ENCODE data around the gene CPNE2.

The CPNE2 gene

DNA sequence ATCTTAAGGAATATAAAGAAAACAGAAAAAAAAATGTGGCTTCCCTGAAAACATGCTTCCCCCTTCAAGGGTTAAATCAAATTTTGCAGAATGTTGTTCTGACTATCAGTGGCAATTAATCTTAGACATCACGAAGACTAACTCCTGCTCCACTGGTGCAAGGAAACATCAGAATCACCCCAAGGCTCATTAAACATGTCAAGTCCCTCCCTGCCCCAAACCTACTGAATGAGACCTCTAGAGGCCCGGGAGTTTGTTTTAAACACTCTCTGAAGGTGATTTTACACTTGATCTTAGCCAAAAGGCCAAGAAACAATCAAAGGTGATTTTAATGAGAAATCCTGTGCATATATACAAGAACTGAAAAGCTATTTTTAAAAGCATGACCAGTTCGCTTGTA lies 75.2 kb downstream of the CPNE2 start:
- TF ChIP-seq, protein P1, sequence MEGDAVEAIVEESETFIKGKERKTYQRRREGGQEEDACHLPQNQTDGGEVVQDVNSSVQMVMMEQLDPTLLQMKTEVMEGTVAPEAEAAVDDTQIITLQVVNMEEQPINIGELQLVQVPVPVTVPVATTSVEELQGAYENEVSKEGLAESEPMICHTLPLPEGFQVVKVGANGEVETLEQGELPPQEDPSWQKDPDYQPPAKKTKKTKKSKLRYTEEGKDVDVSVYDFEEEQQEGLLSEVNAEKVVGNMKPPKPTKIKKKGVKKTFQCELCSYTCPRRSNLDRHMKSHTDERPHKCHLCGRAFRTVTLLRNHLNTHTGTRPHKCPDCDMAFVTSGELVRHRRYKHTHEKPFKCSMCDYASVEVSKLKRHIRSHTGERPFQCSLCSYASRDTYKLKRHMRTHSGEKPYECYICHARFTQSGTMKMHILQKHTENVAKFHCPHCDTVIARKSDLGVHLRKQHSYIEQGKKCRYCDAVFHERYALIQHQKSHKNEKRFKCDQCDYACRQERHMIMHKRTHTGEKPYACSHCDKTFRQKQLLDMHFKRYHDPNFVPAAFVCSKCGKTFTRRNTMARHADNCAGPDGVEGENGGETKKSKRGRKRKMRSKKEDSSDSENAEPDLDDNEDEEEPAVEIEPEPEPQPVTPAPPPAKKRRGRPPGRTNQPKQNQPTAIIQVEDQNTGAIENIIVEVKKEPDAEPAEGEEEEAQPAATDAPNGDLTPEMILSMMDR (IDR thresholded peaks at IDR 0.05; ENCODE audit: low read depth, low read length, missing control alignments) = no peak
- no peak overlapping the region for H3K4me3 ChIP-seq (ENCODE audit: low read depth, low read length)
- no peak for DNase-seq (ENCODE audit: low read depth)

DNA sequence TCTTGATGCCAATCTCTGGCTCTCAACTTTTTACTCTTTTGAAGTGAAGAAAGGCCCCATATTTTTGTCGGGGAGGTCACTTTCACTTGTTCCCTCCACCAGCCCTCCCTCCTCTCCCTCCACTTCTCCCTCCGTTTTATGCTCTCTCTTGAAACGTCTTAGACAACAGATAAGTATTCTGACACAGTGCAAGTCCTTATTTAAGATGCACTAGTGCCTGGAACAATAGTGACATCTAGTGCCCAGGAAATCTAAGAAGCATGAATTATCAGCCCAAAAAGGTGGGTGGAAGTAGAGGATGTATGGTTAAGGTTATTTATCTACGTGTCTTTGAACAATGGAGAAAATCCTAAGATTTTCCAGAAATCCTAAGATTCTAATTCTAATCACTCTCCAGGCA lies 75.6 kb downstream of the CPNE2 start:
- H3K4me3 ChIP-seq (ENCODE audit: low read depth, low read length) = no peak overlapping the region
- peak; percentile 55 for DNase-seq (ENCODE audit: low read depth)
- TF ChIP-seq, protein P1 (IDR thresholded peaks at IDR 0.05; ENCODE audit: low read depth, low read length, missing control alignments) = peak; percentile 57

DNA sequence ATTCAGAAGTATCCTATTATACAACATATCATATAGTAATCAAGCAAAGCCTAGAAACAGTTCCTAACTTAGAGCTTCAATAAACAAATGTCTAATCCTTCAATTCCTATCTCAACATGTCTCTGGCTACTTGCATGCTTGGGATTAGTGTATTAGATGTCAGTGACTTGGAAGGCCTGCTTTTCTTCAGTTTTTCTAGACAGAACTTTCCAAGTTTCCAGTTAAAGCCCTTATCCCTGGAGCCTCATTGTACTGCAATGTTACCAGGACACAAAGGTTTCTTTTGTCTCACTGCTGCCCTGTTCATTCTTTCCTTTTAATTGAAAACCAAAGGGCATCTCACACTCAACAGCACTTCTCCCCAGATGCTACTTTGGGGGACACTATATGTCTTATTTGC lies 76.9 kb downstream of the CPNE2 start:
- TF ChIP-seq, protein P1 (IDR thresholded peaks at IDR 0.05; ENCODE audit: low read depth, low read length, missing control alignments) = no peak
- H3K4me3 ChIP-seq (ENCODE audit: low read depth, low read length) = no peak overlapping the region
- DNase-seq (ENCODE audit: low read depth) = no peak

DNA sequence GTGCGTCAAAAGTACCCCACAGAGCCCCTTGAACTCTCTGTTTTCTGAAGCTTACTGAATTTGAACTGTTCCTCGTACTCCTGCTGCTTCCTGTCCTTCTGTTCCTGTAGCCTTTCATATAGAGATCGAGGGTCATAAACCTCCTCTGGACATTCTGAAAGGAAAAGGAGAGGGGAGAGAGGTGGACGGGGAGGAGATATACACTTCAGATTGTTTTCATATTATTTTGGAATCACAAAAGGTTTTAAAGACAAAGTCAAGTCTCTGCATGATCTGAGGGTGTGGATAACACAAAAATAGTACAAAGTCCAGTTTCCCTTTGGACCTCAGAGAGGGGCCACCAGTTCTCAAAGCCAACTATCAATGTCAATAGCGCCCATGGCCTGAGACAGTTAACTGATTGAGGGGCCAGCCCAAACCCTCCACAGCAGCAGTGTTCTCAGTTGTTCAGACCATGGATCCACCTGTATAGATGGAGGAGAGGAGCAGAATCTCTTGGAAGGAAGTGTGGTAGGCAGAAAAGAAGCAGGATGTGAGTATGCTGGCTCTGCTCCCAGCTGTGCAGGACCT lies 80.4 kb downstream of the CPNE2 start:
- TF ChIP-seq, protein P1 (IDR thresholded peaks at IDR 0.05; ENCODE audit: low read depth, low read length, missing control alignments) = no peak
- no peak for DNase-seq (ENCODE audit: low read depth)
- no peak overlapping the region for H3K4me3 ChIP-seq (ENCODE audit: low read depth, low read length)

DNA sequence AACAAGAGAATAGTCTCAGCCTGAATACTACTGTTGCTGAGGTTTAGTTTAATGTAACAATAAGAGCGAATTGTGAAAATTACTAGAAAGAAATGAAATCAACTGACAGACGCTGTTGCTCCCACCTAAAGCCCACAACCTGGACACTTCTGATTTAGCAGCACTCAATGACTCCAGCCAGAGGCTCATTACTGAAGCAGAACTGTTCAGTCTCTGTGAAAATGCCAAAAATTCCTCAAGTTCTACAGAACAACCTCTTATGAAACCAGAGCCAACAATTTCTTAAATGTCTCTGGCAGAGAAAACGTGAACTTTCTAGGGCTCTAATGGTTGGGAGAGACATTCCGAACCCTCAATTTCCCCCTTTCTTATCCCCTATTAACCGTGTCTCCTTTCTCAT lies 83.5 kb downstream of the CPNE2 start:
- TF ChIP-seq, protein P1 (IDR thresholded peaks at IDR 0.05; ENCODE audit: low read depth, low read length, missing control alignments) = no peak
- DNase-seq (ENCODE audit: low read depth) = no peak

DNA sequence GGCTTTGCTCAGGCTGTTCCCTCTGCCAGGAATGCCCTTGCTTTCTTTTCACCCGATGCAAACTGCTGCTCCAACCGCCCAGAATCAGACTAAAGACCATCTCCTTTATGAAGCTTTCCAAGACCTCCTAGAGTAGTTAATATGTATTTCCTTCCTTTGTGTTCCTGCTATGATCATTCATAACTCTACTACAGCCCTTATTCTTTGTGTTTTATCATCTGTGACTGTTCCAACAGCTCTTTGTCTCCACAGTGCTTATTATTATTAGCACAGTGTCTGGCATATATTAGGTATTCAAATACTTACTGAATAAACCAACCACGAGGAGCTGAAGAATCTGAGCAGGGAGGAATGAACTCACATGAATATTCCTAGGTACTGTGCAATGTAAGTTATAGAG lies 85.8 kb downstream of the CPNE2 start:
- H3K4me3 ChIP-seq (ENCODE audit: low read depth, low read length) = no peak overlapping the region
- DNase-seq (ENCODE audit: low read depth) = no peak
- TF ChIP-seq, protein P1 (IDR thresholded peaks at IDR 0.05; ENCODE audit: low read depth, low read length, missing control alignments) = no peak

More for the DNA sequence above, 83.5 kb downstream of the CPNE2 start:
- H3K4me3 ChIP-seq (ENCODE audit: low read depth, low read length) = no peak overlapping the region

- TF ChIP-seq, protein P1 (IDR thresholded peaks at IDR 0.05; ENCODE audit: low read depth, low read length, missing control alignments) = no peak
- no peak for DNase-seq (ENCODE audit: low read depth)
- no peak overlapping the region for H3K4me3 ChIP-seq (ENCODE audit: low read depth, low read length)
Measured at GRCh38 chr16:57178793-57179212, 86.4 kb downstream of the CPNE2 start.

Data from GM12864 (cell line).